Measurements from ENCODE around the gene TOR1A. TPM values are rescaled to one million over a fixed set of nuclear protein-coding genes. Genes with fewer than 3 reads are reported as not detected.

The TOR1A gene
- total RNA-seq, 2 donors from 2014 or later = 53.5 to 54.7 TPM

DNA sequence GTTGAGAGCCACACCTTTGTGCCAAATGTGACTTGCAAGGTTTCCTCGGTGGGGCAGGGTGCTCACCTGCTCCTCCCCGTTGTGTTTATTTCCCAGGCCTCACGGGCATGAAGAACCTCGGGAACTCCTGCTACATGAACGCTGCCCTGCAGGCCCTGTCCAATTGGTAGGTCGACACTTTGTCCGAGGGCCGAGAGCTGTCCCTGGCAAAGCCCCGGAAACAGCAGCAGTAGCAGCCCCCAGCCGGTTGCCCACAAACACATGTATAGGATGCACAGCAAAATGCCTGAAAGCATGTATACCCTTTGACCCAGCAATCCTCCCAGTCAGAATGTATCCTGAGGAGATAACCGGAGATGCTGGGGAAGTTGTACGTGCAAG lies 37.5 kb upstream of the TOR1A start:
- DNase-seq (ENCODE audit: low spot score) (no peak), ATAC-seq (no peak)
- peaks cover 10% of the 10 kb centered on the region for H3K36me3 Mint-ChIP-seq
- H3K27me3 Mint-ChIP-seq = no peaks in the 10 kb centered on the region
- H3K4me1 Mint-ChIP-seq (ENCODE audit: low read depth in 2 of 2) = peaks cover 24 to 32% of the 10 kb centered on the region in 2 donors
- H3K27ac Mint-ChIP-seq = peak overlapping the region in 1 of 2 donors; percentile 28
- peak overlapping the region; percentile 25 for H3K4me3 Mint-ChIP-seq
- H3K9me3 Mint-ChIP-seq = no peaks in the 10 kb centered on the region

DNA sequence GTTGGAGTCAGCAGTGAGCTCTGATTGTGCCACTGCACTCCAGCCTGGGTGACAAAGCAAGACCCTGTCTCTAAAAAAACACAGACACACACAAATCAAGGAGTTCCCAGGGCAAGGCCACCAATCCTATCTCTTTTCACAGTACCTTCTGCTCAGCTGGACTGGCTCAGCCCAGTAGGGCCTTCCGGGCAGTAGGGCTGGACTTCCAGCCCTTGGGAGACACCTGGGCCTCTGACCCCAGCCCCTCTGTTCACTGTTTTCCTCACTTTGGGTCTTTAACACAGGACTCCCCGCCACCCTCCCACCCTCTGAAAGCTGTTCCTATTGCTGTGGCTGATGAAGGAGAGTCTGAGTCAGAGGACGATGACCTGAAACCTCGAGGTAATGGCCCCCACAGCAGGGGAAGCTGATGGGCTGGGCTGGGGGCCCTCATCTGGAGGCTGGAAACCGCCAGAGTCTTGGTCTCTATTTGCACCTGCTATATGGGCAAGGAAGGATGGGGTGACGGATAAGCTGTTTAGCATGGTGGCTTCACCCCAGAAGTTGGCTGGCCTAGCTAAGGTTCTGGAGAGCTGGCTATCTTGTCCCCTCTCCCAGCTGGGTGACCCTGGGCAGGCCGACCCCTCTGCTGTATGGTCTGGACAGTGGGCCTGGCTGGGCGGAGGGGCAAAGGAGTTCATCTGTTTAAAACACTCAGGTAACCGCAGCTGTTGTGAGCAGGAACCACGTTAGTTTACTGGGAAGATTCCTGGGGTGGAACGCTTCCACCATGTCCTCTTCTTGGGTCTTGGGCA lies 36.9 kb upstream of the TOR1A start:
- peaks cover 10% of the 10 kb centered on the region for H3K36me3 Mint-ChIP-seq
- H3K27ac Mint-ChIP-seq = no peak overlapping the region
- peaks cover 21 to 28% of the 10 kb centered on the region in 2 donors for H3K4me1 Mint-ChIP-seq (ENCODE audit: low read depth in 2 of 2)
- no peak overlapping the region for H3K4me3 Mint-ChIP-seq
- ATAC-seq (no peak), DNase-seq (ENCODE audit: low spot score) (no peak)
- no peaks in the 10 kb centered on the region for H3K9me3 Mint-ChIP-seq
- H3K27me3 Mint-ChIP-seq = no peaks in the 10 kb centered on the region

DNA sequence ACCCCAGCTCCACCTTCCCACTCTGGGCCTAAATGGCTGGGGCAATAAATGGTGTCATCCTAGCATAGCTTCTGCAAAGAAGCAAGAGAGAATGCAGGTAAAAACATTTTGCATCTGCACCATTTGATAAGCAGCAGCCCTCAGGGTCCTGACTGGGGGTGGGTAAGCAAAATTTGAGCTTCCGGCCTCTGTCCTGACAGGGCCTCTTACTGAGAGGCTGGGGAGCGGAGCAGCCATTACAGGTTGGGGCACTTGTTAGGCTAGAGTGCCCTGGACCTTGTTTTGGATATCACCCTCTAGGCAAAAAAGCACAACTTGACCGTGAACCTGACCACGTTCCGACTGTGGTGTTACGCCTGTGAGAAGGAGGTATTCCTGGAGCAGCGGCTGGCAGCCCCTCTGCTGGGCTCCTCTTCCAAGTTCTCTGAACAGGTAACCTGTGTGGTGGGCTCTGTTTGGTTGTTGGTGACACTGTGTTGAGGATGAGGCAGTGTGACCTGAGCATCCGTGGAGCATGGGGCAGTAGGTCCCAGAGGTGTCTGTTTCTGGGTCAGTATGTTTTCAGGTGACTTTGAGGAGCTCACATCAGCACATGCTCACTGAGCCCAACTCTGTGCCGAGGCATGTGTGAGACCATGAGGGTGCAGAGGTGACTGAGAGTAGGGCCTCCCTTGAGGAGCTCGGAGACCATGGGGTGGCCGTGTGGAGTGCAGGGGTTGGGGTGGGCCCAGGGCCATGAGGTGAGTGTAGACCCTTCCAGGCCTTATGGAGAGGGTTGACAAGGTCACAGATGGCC lies 34.4 kb upstream of the TOR1A start:
- peaks cover 30 to 36% of the 10 kb centered on the region in 2 donors for H3K4me1 Mint-ChIP-seq (ENCODE audit: low read depth in 2 of 2)

DNA sequence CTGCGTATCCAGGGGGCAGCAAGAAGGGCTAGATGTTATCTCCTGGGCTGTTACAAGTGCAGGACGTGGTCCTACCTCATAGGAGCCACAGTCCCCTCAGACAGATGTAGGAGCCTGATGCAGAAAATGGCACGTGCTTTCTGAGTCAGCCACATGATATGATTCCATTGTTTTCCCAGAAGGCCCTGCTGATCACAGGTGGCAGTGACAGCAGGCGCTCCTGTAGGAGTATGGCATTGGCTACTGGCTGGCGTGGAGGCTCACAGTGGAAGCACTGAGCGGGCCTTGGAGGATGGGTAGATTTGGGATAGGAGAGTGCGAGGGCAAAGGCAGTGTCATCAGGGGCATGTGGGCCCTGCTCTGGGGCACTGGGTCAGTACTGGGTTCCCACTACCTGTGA lies 33.3 kb upstream of the TOR1A start:
- Mint-ChIP-seq H3K9me3 (no peaks in the 10 kb centered on the region), H3K4me3 (no peak overlapping the region), H3K36me3 (peaks cover 22% of the 10 kb centered on the region), H3K4me1 (ENCODE audit: low read depth in 2 of 2) (peaks cover 28 to 31% of the 10 kb centered on the region in 2 donors), H3K27ac (no peak overlapping the region), H3K27me3 (no peaks in the 10 kb centered on the region)
- ATAC-seq (no peak), DNase-seq (ENCODE audit: low spot score) (no peak)

More for the DNA sequence above, 34.4 kb upstream of the TOR1A start:
- H3K36me3 Mint-ChIP-seq = peaks cover 17% of the 10 kb centered on the region
- H3K27ac Mint-ChIP-seq = no peak overlapping the region
- no peak for ATAC-seq
- no peak overlapping the region for H3K4me3 Mint-ChIP-seq
- no peaks in the 10 kb centered on the region for H3K27me3 Mint-ChIP-seq
- no peaks in the 10 kb centered on the region for H3K9me3 Mint-ChIP-seq
- DNase-seq (ENCODE audit: low spot score) = no peak

DNA sequence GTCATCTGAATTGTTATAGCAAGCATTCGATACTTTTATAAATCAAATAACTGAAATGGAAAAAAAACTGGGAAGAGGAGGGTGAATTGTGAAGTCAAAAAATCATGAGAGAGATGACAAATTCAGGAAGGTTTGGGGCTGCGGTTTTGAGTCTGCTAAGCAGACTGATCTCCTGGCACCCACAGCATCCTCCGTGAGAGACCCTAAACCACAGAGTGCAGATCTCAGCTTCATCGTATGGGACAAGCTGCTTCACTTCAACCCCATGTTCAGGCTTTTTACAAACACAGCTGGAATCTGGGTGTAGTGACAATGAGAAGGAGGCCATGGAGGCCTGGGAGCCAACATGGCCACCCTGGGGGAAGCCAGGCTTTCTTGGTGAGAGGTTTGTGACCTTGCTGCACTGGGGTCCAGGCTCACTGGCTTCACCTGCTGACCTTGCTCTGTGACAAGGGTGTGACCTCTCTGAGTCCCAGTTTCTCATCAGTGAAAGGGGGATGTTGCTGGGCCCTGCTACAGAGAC lies 30.7 kb upstream of the TOR1A start:
- Mint-ChIP-seq H3K27ac (peak overlapping the region; percentile 17 to 24), H3K4me3 (peak overlapping the region; percentile 47), H3K36me3 (peaks cover 27% of the 10 kb centered on the region), H3K27me3 (no peaks in the 10 kb centered on the region), H3K4me1 (ENCODE audit: low read depth in 2 of 2) (peaks cover 20 to 35% of the 10 kb centered on the region in 2 donors), H3K9me3 (no peaks in the 10 kb centered on the region)
- peak in 1 of 2 donors; percentile 58 for ATAC-seq
- peak; percentile 54 for DNase-seq (ENCODE audit: low spot score)

DNA sequence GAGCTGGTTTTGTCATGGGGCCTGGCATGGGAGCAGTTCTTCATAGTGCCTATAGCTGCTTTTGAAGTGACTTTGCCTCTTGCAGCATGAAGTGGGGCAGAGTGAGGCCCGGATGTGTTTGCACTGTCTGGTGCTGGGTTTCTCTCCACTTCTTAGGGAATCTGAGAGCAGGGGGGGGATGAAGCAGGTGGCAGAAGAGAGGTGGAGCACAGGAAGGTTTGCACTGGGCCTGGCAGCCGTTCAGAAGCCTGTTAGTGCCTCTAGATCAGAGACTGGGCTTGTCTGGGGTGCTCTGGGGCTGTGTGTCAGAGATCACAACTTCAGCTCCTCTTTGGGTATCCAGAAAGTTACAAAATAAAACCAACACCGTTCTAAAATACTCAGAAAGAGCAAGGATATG lies 29.7 kb upstream of the TOR1A start:
- Mint-ChIP-seq H3K27me3 (no peaks in the 10 kb centered on the region), H3K27ac (no peak overlapping the region), H3K4me3 (peak overlapping the region; percentile 18), H3K36me3 (peaks cover 27% of the 10 kb centered on the region), H3K4me1 (ENCODE audit: low read depth in 2 of 2) (peaks cover 20 to 35% of the 10 kb centered on the region in 2 donors), H3K9me3 (no peaks in the 10 kb centered on the region)
- DNase-seq (ENCODE audit: low spot score) (no peak), ATAC-seq (no peak)

DNA sequence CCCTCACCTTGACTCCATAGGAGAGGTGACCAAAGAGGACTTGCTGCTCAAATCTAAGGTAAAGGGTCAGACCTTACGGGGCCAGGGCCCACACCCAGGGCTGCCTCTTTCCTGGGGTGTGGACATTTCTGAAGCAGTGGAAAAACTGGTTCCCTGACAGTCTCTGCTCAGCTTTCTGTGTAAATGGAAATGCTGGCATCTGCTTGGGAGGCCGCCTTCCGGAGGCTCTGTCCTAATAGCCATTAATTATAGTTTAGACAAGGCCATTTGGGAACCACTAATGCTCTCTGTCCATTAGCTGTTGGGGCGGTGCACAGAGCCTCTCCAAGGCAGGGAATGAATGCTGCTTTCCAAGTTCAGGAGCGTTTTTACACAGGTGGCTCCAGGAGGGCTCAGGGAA lies 28.6 kb upstream of the TOR1A start:
- Mint-ChIP-seq H3K36me3 (peaks cover 27% of the 10 kb centered on the region), H3K27ac (no peak overlapping the region), H3K9me3 (no peaks in the 10 kb centered on the region), H3K4me3 (no peak overlapping the region), H3K4me1 (ENCODE audit: low read depth in 2 of 2) (peaks cover 20 to 35% of the 10 kb centered on the region in 2 donors), H3K27me3 (no peaks in the 10 kb centered on the region)
- ATAC-seq (no peak), DNase-seq (ENCODE audit: low spot score) (no peak)

DNA sequence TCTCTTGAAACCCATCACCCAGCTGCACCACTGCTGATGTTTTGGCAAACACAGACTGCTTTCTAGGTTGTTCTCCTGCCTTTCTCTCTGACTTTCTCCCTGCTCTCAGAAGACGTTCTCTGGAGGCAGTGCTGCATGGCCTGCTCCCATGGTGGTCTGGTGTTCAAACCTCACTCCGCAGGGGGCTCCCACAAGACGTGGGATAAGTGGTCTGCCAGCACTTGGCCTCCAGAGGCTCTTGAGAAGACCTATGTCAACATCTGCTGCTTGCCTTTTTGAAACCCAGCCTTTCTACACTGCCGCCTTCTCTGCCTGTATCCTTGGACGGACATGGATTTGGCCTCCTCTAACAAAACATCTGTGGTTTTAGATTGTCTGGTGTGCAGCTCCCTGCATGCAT lies 27.9 kb upstream of the TOR1A start:
- DNase-seq (ENCODE audit: low spot score) (no peak), ATAC-seq (no peak)
- H3K27ac Mint-ChIP-seq = no peak overlapping the region
- no peaks in the 10 kb centered on the region for H3K9me3 Mint-ChIP-seq
- peaks cover 27% of the 10 kb centered on the region for H3K36me3 Mint-ChIP-seq
- H3K27me3 Mint-ChIP-seq = no peaks in the 10 kb centered on the region
- no peak overlapping the region for H3K4me3 Mint-ChIP-seq
- peaks cover 20 to 35% of the 10 kb centered on the region in 2 donors for H3K4me1 Mint-ChIP-seq (ENCODE audit: low read depth in 2 of 2)

DNA sequence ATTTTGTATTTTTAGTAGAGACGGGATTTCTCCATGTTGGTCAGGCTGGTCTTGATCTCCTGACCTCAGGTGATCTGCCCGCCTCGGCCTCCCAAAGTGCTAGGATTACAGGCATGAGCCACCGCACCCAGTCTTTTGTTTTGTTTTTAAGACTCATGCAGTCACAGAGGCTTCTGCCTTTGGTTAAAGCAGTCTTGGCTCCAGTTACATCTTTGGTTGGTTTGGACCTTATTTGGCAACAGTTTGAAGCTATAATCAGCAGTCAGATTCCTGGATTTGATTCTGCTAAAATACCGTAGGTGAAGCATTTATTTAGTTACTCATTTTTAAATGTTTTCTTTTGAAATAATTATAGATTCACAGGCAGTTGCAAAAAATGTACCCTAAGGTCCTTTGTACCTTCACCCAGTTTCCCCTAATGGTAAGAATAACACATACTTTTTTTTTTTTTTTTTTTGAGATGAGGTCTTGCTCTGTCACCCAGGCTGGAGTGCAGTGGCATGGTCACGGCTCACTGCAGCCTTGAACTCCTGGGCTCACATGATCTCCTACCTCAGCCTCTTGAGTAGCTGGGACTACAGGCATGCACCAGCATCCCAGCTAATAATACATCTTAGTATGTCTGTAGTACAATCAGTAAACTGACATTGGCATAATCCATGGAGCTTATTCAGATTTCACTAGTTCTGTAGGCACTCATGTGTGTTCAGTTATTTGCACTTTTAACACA lies 27.1 kb upstream of the TOR1A start:
- peaks cover 27% of the 10 kb centered on the region for H3K36me3 Mint-ChIP-seq
- no peak overlapping the region for H3K27ac Mint-ChIP-seq
- no peaks in the 10 kb centered on the region for H3K27me3 Mint-ChIP-seq
- no peaks in the 10 kb centered on the region for H3K9me3 Mint-ChIP-seq
- no peak for DNase-seq (ENCODE audit: low spot score)
- no peak overlapping the region for H3K4me3 Mint-ChIP-seq
- no peak for ATAC-seq
- peaks cover 20 to 35% of the 10 kb centered on the region in 2 donors for H3K4me1 Mint-ChIP-seq (ENCODE audit: low read depth in 2 of 2)

DNA sequence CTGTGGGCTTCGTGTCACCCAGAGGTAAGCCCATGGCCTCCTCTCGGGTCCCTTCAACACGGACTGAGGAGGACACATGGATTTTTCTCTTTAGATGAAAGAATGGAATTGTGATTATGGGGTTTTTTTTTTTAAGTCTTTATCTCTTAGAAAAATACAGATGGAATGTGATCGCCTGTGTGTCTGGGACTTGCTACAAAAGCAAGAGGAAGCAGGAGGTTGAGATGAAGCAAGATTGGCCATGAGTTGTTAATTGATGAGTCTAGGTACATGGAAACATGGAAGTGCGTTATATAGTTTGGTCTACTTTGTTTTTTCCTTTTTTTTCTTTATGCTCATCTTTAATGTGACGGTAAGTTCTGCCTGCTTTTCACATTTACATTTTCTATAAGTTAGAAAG lies 26.0 kb upstream of the TOR1A start:
- H3K36me3 Mint-ChIP-seq = peaks cover 27% of the 10 kb centered on the region
- H3K27ac Mint-ChIP-seq = peak overlapping the region in 1 of 2 donors; percentile 10
- H3K9me3 Mint-ChIP-seq = no peaks in the 10 kb centered on the region
- H3K4me3 Mint-ChIP-seq = no peak overlapping the region
- DNase-seq (ENCODE audit: low spot score) (no peak), ATAC-seq (no peak)
- no peaks in the 10 kb centered on the region for H3K27me3 Mint-ChIP-seq
- peaks cover 23 to 30% of the 10 kb centered on the region in 2 donors for H3K4me1 Mint-ChIP-seq (ENCODE audit: low read depth in 2 of 2)

DNA sequence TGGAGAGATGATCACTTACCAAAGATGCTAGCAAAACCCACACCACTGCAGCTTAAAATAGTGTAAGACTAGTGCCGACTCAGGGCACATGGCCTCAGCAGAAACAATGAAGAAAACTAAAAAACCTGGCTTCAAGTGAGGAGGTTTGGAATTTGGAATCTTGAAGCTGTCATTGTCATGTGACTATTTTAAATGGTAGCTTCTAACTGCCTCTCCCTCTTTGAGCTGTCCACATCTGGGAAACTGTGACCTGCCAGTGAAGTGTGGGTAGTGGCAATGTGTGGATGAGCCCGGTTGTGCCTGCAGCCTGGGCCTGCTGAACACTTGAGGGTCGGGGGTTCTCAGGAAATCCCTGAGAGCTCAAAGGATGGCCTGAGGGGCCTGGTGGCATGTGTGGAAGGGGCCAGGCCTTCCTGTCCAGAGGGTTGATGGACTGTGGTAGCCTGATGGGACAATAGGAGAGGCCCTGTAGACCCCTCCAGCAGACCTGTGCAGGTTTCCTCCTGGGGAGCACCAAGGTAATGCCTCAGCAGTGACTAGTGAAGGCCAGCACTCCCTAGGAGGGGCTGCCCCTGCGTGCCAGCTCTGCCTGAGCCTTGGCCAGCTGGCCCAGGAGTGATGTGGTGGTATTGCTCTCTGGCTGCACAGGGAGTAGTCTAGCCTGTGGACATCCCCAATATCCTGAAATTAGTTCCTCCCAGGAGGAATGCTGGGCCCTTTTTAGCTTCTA lies 24.9 kb upstream of the TOR1A start:
- peaks cover 18% of the 10 kb centered on the region for H3K36me3 Mint-ChIP-seq
- no peaks in the 10 kb centered on the region for H3K9me3 Mint-ChIP-seq
- H3K27ac Mint-ChIP-seq = no peak overlapping the region
- H3K4me1 Mint-ChIP-seq (ENCODE audit: low read depth in 2 of 2) = peaks cover 13 to 20% of the 10 kb centered on the region in 2 donors
- H3K27me3 Mint-ChIP-seq = no peaks in the 10 kb centered on the region
- no peak overlapping the region for H3K4me3 Mint-ChIP-seq
- ATAC-seq (no peak), DNase-seq (ENCODE audit: low spot score) (no peak)

DNA sequence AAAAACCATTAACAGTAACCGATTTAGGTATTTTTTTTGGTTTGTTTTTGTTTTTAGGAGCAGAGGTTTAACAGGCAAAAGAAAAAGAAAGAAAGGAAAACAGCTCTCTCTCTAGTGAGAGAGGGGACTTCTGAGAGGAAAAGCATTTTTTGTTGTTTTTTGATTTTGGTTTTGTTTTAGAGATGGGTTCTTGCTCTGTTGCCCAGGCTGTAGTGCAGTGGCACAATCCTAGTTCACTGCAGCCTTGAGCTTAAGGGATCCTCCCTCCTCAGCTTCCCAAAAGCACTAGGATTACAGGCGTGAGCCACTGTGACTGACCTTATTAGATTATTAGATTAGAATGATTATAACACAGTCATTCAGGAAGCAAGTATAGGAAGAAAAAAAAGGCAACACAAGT lies 21.4 kb upstream of the TOR1A start:
- H3K27ac Mint-ChIP-seq = peak overlapping the region; percentile 10 to 63
- no peaks in the 10 kb centered on the region for H3K9me3 Mint-ChIP-seq
- ATAC-seq (no peak), DNase-seq (ENCODE audit: low spot score) (no peak)
- no peak overlapping the region for H3K4me3 Mint-ChIP-seq
- H3K4me1 Mint-ChIP-seq (ENCODE audit: low read depth in 2 of 2) = peaks cover 4 to 10% of the 10 kb centered on the region in 2 donors
- no peaks in the 10 kb centered on the region for H3K27me3 Mint-ChIP-seq
- peaks cover 5% of the 10 kb centered on the region for H3K36me3 Mint-ChIP-seq

DNA sequence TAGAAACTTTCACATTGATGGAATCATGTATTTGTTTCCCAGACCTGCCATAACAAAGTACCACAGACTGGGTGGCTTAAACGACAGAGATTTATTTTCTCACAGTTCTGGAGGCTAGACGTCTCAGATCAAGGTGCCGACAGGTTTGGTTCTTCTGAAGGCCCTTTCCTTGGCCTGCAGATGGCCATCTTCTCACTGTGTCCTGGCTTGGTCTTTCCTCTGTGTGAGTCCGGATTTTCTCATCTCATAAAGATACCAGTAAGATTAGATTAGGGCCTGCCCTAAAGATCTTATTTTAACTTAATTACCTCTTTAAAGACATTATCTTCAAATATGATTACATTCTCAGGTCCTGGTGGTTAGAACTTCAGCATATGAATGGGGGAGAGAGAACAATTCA lies 17.1 kb upstream of the TOR1A start:
- H3K27me3 Mint-ChIP-seq = no peaks in the 10 kb centered on the region
- no peaks in the 10 kb centered on the region for H3K36me3 Mint-ChIP-seq
- H3K4me1 Mint-ChIP-seq (ENCODE audit: low read depth in 2 of 2) = peaks cover 26 to 29% of the 10 kb centered on the region in 2 donors
- no peak overlapping the region for H3K4me3 Mint-ChIP-seq
- DNase-seq (ENCODE audit: low spot score) (no peak), ATAC-seq (no peak)
- no peaks in the 10 kb centered on the region for H3K9me3 Mint-ChIP-seq
- peak overlapping the region in 1 of 2 donors; percentile 45 for H3K27ac Mint-ChIP-seq

Measured in natural killer cell treated with Interleukin-12 subunit alpha and Interleukin-12 subunit beta and Interleukin-15 and Interleukin-18, amount 100 ng/mL, for 72 hours (primary cell).